WTC11 (cell line): ENCODE data around the gene F13A1. TPM values are rescaled to one million over a fixed set of nuclear protein-coding genes. Genes with fewer than 3 reads are reported as not detected.

Experiments
- ATAC-seq: fragments of 200-7000 bp; cut with Tn5 transposase; 2 replicates; pipeline ENCODE4 v1.10.0; 2021; ENCODE audit warnings: mild to moderate bottlenecking, moderate library complexity
- CTCF ChIA-PET: fragments of 300-600 bp; sonication (Branson Sonifier 250); formaldehyde crosslinking; loops from one replicate; lab custom pipeline; 2021; ENCODE audit warnings: antibody characterized with exemption; lab: Charles Lee
- POLR2A ChIA-PET: fragments of 350-600 bp; sonication (Branson Sonifier 250); formaldehyde crosslinking; loops from one replicate; lab custom pipeline; 2021; ENCODE audit warnings: antibody characterized with exemption; lab: Charles Lee
- DNase-seq: peaks from one replicate; pipeline ENCODE4 v3.0.0; 2021; ENCODE audit warnings: low spot score
- H3K27ac Mint-ChIP-seq: 2 replicates; pipeline ENCODE4 v1.8.0; 2021; ENCODE audit warnings: mixed read lengths
- H3K27me3 Mint-ChIP-seq: 2 replicates; pipeline ENCODE4 v1.8.0; 2021; ENCODE audit warnings: low read depth, mild to moderate bottlenecking, moderate library complexity, mixed read lengths
- H3K36me3 Mint-ChIP-seq: 2 replicates; pipeline ENCODE4 v1.8.0; 2021; ENCODE audit warnings: mixed read lengths
- H3K4me1 Mint-ChIP-seq: 2 replicates; pipeline ENCODE4 v1.8.0; 2022; ENCODE audit warnings: mixed read lengths
- H3K4me3 Mint-ChIP-seq: 2 replicates; pipeline ENCODE4 v1.8.0; 2021; ENCODE audit warnings: mild to moderate bottlenecking, moderate library complexity, mixed read lengths
- H3K9me3 Mint-ChIP-seq: 2 replicates; pipeline ENCODE4 v1.8.0; 2021; ENCODE audit warnings: mixed read lengths
- AFF4 ChIP-seq: sonication (generic); formaldehyde crosslinking; IDR thresholded peaks from 2 replicates; pipeline ENCODE4 v1.8.1; 2023; ENCODE audit warnings: mild to moderate bottlenecking, missing genetic modification reagents, borderline replicate concordance
- AR ChIP-seq: fragments of 250-450 bp; sonication (Bioruptor Pico); IDR thresholded peaks from 2 replicates; pipeline ENCODE4 v1.9.0; 2021; ENCODE audit warnings: mild to moderate bottlenecking
- CDX4 ChIP-seq: fragments of 250-450 bp; sonication (Bioruptor Pico); IDR thresholded peaks from 2 replicates; pipeline ENCODE4 v1.9.0; 2021; ENCODE audit warnings: moderate library complexity, mild to moderate bottlenecking, inconsistent platforms, borderline replicate concordance
- CREB1 ChIP-seq: sonication (generic); formaldehyde crosslinking; IDR thresholded peaks from 2 replicates; pipeline ENCODE4 v1.8.0; 2023; ENCODE audit warnings: mild to moderate bottlenecking, missing genetic modification reagents
- E2F1 ChIP-seq: sonication (generic); formaldehyde crosslinking; IDR thresholded peaks from 2 replicates; pipeline ENCODE4 v1.8.0; 2022; ENCODE audit warnings: mild to moderate bottlenecking, missing genetic modification reagents
- E2F4 ChIP-seq: sonication (generic); formaldehyde crosslinking; IDR thresholded peaks from 2 replicates; pipeline ENCODE4 v1.8.1; 2022; ENCODE audit warnings: low read depth, mild to moderate bottlenecking, moderate library complexity, missing genetic modification reagents, borderline replicate concordance
- EMX1 ChIP-seq: fragments of 250-450 bp; sonication (Bioruptor Pico); IDR thresholded peaks from 2 replicates; pipeline ENCODE4 v1.8.0; 2021; ENCODE audit warnings: mild to moderate bottlenecking
- IRF2 ChIP-seq: sonication (generic); formaldehyde crosslinking; IDR thresholded peaks from 2 replicates; pipeline ENCODE4 v1.8.0; 2022; ENCODE audit warnings: low read depth, missing genetic modification reagents, borderline replicate concordance
- JUN ChIP-seq: sonication (generic); formaldehyde crosslinking; IDR thresholded peaks from 2 replicates; pipeline ENCODE4 v1.8.0; 2023; ENCODE audit warnings: mild to moderate bottlenecking, missing genetic modification reagents
- MLX ChIP-seq: sonication (generic); formaldehyde crosslinking; IDR thresholded peaks from 2 replicates; pipeline ENCODE4 v1.8.1; 2023; ENCODE audit warnings: mild to moderate bottlenecking, missing genetic modification reagents, moderate library complexity
- NFE2L1 ChIP-seq: sonication (generic); formaldehyde crosslinking; IDR thresholded peaks from 2 replicates; pipeline ENCODE4 v1.8.1; 2023; ENCODE audit warnings: missing genetic modification reagents
- PRDM15 ChIP-seq: sonication (generic); formaldehyde crosslinking; IDR thresholded peaks from 2 replicates; pipeline ENCODE4 v1.8.0; 2022; ENCODE audit warnings: missing genetic modification reagents
- RORB ChIP-seq: fragments of 250-450 bp; sonication (Bioruptor Pico); IDR thresholded peaks from 2 replicates; pipeline ENCODE4 v1.9.0; 2021; ENCODE audit warnings: mild to moderate bottlenecking
- SP1 ChIP-seq: sonication (generic); formaldehyde crosslinking; conservative IDR thresholded peaks from 2 replicates; pipeline ENCODE4 v1.8.1; 2022; ENCODE audit warnings: missing genetic modification reagents
- USF1 ChIP-seq: sonication (generic); formaldehyde crosslinking; IDR thresholded peaks from 2 replicates; pipeline ENCODE4 v1.8.0; 2022; ENCODE audit warnings: mild to moderate bottlenecking, missing genetic modification reagents
- ZNF138 ChIP-seq: sonication (generic); formaldehyde crosslinking; conservative IDR thresholded peaks from 2 replicates; pipeline ENCODE4 v1.8.1; 2022; ENCODE audit warnings: mild to moderate bottlenecking, moderate library complexity, missing genetic modification reagents
- ZNF396 ChIP-seq: fragments of 250-450 bp; sonication (Bioruptor Pico); IDR thresholded peaks from 2 replicates; pipeline ENCODE4 v1.8.0; 2021; ENCODE audit warnings: mild to moderate bottlenecking, moderate library complexity, borderline replicate concordance
- total RNA-seq: library from RNA; stranded (reverse); gene quantifications from 3 replicates; pipeline ENCODE4 v1.2.3, GENCODE V29; 2021

Gene F13A1
- total RNA-seq, 1 experiment from 2014 or later, result 1.0 TPM

- TF ChIP-seq NFE2L1 (CRISPR knock-in tag) (no peak), MLX (no peak), ZNF396 (CRISPR knock-in tag) (no peak), JUN (CRISPR knock-in tag) (no peak), AFF4 (no peak), CDX4 (CRISPR knock-in tag) (no peak), EMX1 (CRISPR knock-in tag) (no peak), E2F4 (CRISPR knock-in tag) (no peak)
- TF ChIP-seq, all 79 proteins: peak for 0
These were observed 36.7 kb downstream of the F13A1 start (continued) for GRCh38 chr6:6283746-6284145.

GRCh38 chr6:6282716-6283115, 37.7 kb downstream of the F13A1 start:
- Mint-ChIP-seq H3K27ac (no peak overlapping the region), H3K9me3 (no peaks in the 10 kb centered on the region), H3K36me3 (no peaks in the 10 kb centered on the region), H3K4me3 (no peak overlapping the region), H3K4me1 (peaks cover 2% of the 10 kb centered on the region; the same call in 1 of the 2 replicates), H3K27me3 (no peaks in the 10 kb centered on the region; the same call in none of the 2 replicates)
- ATAC-seq (no peak), DNase-seq (no peak)
- no peak for TF ChIP-seq ZNF138
- TF ChIP-seq SP1, result no peak
- no peak for TF ChIP-seq RORB (CRISPR knock-in tag)
- no peak for TF ChIP-seq USF1 (CRISPR knock-in tag)
- TF ChIP-seq AR (CRISPR knock-in tag), result no peak
- ChIA-PET CTCF (interaction anchor here (0.7 kb wide), 1 partner anchor 151 kb away, joined by 4 read pairs; no protein-coding TSS in a partner anchor), POLR2A (no interaction called here)

- DNase-seq, result no peak
- no peak for ATAC-seq
- no peak overlapping the region for H3K27ac Mint-ChIP-seq
- ChIA-PET POLR2A (no interaction called here), CTCF (no interaction called here)
- H3K36me3 Mint-ChIP-seq, result no peaks in the 10 kb centered on the region
- H3K4me1 Mint-ChIP-seq, result peaks cover 2% of the 10 kb centered on the region; the same call in 1 of the 2 replicates
- no peak overlapping the region for H3K4me3 Mint-ChIP-seq
- H3K27me3 Mint-ChIP-seq, result no peaks in the 10 kb centered on the region; the same call in none of the 2 replicates
- H3K9me3 Mint-ChIP-seq, result no peaks in the 10 kb centered on the region
- TF ChIP-seq CREB1 (CRISPR knock-in tag) (no peak), IRF2 (CRISPR knock-in tag) (no peak), E2F1 (CRISPR knock-in tag) (no peak), PRDM15 (CRISPR knock-in tag) (no peak)
These were observed 43.0 kb downstream of the F13A1 start for GRCh38 chr6:6277413-6277812.
